H1 (cell line): Measurements from ENCODE around the gene CEBPB. TPM values are rescaled to one million over a fixed set of nuclear protein-coding genes. Genes with fewer than 3 reads are reported as not detected.

ENCODE experiments used
- ATF2 ChIP-seq: IDR thresholded peaks from 2 replicates; pipeline ENCODE4 v1.6.1; 2012; ENCODE audit warnings: low read length, inconsistent platforms
- CBX8 ChIP-seq: fragments of 300-800, 300-1000 bp; sonication (generic); IDR thresholded peaks from 2 replicates; pipeline ENCODE4 v1.7.1; 2016; ENCODE audit warnings: low read depth, low read length, borderline replicate concordance
- HDAC2 ChIP-seq, 2 experiments: fragments of 300-600 bp in 1 of 2; sonication (generic) in 1 of 2; IDR thresholded peaks; 2 replicates each; pipeline ENCODE4 v1.6.1; 2011 to 2012; ENCODE audit warnings: low read depth in 2 of 2, low read length in 2 of 2, mild to moderate bottlenecking in 2 of 2, moderate library complexity in 2 of 2, borderline replicate concordance in 1 of 2, inconsistent platforms in 1 of 2
- KDM5A ChIP-seq: fragments of 200-600 bp; IDR thresholded peaks from 2 replicates; pipeline ENCODE4 v1.7.1; 2012; ENCODE audit warnings: mild to moderate bottlenecking, low read length, inconsistent platforms, mixed read lengths
- RXRA ChIP-seq: IDR thresholded peaks from 2 replicates; pipeline ENCODE4 v1.6.1; 2011; ENCODE audit warnings: low read depth, mild to moderate bottlenecking, low read length, moderate library complexity; ENCODE audit not compliant: insufficient read depth
- SIRT6 ChIP-seq: IDR thresholded peaks from one replicate; pipeline ENCODE4 v1.7.1; 2012; ENCODE audit warnings: low read length, inconsistent platforms
- SP4 ChIP-seq: IDR thresholded peaks from 2 replicates; pipeline ENCODE4 v1.6.1; 2012; ENCODE audit warnings: low read length, inconsistent platforms
- polyA plus RNA-seq, 7 experiments: library from polyadenylated mRNA; depleted of rRNA in 3 of 7; stranded (reverse) in 5 of 7; unstranded in 2 of 7; fragments of >200 nt in 5 of 7; fragments of 200-250 nt in 2 of 7; gene quantifications; 1 replicate in 5 of 7; 2 replicates in 1 of 7; 4 replicates in 1 of 7; pipeline versions ENCODE4 v1.2.1 to v1.2.3, GENCODE V29; 2011 to 2013; ENCODE audit warnings: missing spikeins in 2 of 7, mixed read lengths in 2 of 7
- total RNA-seq: library from RNA; stranded (reverse); fragmentation: NEBNext Ultra II Directional; extraction: Animal tissue kit (Norgen Biotek cat#: 25700); gene quantifications from 2 replicates; pipeline ENCODE4 v1.2.1, GENCODE V29; 2021
- TF ChIP-seq, protein P1 (sequence below): fragments of 300-600 bp; sonication (generic); IDR thresholded peaks from 2 replicates; pipeline ENCODE4 v1.7.1; 2012; ENCODE audit warnings: low read length, moderate library complexity, mild to moderate bottlenecking, inconsistent platforms; ENCODE audit not compliant: insufficient replicate concordance

Gene CEBPB
- total and polyA plus RNA-seq, 2 of the 8 experiments (the other 6 are each of a cell fraction or from before 2014, with no cell fraction given) = 7.1 to 24.1 TPM

- TF ChIP-seq, protein P1, sequence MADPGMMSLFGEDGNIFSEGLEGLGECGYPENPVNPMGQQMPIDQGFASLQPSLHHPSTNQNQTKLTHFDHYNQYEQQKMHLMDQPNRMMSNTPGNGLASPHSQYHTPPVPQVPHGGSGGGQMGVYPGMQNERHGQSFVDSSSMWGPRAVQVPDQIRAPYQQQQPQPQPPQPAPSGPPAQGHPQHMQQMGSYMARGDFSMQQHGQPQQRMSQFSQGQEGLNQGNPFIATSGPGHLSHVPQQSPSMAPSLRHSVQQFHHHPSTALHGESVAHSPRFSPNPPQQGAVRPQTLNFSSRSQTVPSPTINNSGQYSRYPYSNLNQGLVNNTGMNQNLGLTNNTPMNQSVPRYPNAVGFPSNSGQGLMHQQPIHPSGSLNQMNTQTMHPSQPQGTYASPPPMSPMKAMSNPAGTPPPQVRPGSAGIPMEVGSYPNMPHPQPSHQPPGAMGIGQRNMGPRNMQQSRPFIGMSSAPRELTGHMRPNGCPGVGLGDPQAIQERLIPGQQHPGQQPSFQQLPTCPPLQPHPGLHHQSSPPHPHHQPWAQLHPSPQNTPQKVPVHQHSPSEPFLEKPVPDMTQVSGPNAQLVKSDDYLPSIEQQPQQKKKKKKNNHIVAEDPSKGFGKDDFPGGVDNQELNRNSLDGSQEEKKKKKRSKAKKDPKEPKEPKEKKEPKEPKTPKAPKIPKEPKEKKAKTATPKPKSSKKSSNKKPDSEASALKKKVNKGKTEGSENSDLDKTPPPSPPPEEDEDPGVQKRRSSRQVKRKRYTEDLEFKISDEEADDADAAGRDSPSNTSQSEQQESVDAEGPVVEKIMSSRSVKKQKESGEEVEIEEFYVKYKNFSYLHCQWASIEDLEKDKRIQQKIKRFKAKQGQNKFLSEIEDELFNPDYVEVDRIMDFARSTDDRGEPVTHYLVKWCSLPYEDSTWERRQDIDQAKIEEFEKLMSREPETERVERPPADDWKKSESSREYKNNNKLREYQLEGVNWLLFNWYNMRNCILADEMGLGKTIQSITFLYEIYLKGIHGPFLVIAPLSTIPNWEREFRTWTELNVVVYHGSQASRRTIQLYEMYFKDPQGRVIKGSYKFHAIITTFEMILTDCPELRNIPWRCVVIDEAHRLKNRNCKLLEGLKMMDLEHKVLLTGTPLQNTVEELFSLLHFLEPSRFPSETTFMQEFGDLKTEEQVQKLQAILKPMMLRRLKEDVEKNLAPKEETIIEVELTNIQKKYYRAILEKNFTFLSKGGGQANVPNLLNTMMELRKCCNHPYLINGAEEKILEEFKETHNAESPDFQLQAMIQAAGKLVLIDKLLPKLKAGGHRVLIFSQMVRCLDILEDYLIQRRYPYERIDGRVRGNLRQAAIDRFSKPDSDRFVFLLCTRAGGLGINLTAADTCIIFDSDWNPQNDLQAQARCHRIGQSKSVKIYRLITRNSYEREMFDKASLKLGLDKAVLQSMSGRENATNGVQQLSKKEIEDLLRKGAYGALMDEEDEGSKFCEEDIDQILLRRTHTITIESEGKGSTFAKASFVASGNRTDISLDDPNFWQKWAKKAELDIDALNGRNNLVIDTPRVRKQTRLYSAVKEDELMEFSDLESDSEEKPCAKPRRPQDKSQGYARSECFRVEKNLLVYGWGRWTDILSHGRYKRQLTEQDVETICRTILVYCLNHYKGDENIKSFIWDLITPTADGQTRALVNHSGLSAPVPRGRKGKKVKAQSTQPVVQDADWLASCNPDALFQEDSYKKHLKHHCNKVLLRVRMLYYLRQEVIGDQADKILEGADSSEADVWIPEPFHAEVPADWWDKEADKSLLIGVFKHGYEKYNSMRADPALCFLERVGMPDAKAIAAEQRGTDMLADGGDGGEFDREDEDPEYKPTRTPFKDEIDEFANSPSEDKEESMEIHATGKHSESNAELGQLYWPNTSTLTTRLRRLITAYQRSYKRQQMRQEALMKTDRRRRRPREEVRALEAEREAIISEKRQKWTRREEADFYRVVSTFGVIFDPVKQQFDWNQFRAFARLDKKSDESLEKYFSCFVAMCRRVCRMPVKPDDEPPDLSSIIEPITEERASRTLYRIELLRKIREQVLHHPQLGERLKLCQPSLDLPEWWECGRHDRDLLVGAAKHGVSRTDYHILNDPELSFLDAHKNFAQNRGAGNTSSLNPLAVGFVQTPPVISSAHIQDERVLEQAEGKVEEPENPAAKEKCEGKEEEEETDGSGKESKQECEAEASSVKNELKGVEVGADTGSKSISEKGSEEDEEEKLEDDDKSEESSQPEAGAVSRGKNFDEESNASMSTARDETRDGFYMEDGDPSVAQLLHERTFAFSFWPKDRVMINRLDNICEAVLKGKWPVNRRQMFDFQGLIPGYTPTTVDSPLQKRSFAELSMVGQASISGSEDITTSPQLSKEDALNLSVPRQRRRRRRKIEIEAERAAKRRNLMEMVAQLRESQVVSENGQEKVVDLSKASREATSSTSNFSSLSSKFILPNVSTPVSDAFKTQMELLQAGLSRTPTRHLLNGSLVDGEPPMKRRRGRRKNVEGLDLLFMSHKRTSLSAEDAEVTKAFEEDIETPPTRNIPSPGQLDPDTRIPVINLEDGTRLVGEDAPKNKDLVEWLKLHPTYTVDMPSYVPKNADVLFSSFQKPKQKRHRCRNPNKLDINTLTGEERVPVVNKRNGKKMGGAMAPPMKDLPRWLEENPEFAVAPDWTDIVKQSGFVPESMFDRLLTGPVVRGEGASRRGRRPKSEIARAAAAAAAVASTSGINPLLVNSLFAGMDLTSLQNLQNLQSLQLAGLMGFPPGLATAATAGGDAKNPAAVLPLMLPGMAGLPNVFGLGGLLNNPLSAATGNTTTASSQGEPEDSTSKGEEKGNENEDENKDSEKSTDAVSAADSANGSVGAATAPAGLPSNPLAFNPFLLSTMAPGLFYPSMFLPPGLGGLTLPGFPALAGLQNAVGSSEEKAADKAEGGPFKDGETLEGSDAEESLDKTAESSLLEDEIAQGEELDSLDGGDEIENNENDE = no peak
- TF ChIP-seq KDM5A = no peak
- TF ChIP-seq CBX8 = no peak
- TF ChIP-seq HDAC2 (IDR thresholded peaks at IDR 0.05; ENCODE audit: borderline replicate concordance in 1 of 2, low read depth in 2 of 2, low read length in 2 of 2) = no peak
- no peak for TF ChIP-seq RXRA
- TF ChIP-seq SIRT6 = no peak
- TF ChIP-seq ATF2 = no peak
- no peak for TF ChIP-seq SP4
Observed at GRCh38 chr20:50197463-50198179, 7.0 kb downstream of the CEBPB start (continued).
